GM15510 (cell line): ENCODE results near the gene MED25.
A peak's percentile ranks its signal among the peaks of the same experiment; 100 is the strongest.

Experiments
- POLR2A ChIP-seq: IDR thresholded peaks from 3 replicates; pipeline ENCODE4 v1.6.1; 2011; ENCODE audit warnings: borderline replicate concordance; ENCODE audit not compliant: insufficient read length; ENCODE audit errors: extremely low read depth

MED25 gene

DNA sequence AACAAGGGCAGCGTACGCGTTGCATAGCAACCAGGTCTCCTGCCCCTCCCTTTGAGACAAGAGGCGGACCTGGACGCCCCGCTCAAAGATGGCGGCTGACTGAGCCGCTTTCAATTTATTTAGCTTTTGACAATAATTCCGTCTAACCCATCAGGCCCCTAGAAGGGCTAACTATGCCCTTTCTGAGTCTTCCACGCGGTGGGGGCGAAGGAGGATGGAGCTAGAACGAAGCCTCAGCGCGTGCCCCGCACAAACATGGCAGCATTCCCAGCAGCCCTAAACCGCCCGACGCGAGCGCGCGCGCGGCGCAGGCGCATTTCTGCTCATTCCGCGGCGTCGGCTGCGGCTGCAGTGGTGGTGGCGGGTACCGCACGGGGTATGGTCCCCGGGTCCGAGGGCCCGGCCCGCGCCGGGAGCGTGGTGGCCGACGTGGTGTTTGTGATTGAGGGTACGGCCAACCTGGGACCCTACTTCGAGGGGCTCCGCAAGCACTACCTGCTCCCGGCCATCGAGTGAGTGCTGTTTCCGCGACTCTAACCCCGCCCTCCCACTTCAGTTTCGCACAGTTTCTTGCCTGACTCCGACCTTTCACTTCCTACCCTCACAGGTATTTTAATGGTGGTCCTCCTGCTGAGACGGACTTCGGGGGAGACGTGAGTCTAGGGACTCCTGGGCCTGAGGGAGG is at the start of gene MED25:
MED25 (plus strand) TSS at position 326 of the 685 bp plus-strand sequence; CDS start at position 379, 53 bp downstream.
- TF ChIP-seq POLR2A, result peak; percentile 83

DNA sequence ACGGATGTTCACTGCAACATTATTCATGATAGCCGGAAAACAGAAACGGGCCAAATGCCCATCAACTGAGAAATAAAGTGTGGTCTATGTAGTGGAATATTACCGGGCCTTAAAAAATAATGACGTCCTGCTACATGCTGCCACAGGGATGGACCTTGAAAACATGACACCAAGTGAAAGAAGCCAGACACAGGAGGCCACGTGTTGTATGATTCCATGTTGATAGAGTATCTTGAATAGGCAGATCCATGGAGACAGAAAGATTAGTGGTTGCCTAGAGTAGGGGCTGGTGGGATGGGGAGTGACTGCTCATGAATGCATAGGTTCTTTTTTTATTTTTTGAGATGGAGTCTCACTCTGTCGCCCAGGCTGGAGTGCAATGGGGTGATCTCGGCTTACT is 47.6 kb upstream of the MED25 start:
- no peak for TF ChIP-seq POLR2A

DNA sequence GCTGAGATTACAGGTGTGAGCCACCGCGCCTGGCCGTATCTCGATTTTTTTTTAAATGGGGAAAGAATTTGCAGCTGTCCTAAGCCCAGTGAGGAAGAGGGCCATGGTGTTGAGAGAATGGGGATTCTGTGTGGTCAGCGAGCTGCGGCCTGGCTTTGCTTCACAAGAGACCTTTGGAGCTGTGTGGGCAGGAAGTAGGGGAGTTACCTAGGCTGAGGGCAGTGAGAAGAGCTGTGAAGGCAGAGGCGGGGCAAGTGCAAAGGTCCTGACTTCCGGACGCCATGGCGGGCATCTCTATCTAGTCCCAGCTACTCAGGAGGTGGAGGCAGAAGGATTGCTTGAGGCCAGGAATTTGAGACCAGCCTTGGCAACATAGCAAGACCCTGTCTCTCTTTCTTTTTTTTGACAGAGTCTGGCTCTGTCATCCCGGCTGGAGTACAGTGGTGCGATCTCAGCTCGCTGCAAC is 46.4 kb upstream of the MED25 start:
- no peak for TF ChIP-seq POLR2A

- no peak for TF ChIP-seq POLR2A
Observed at GRCh38 chr19:49772850-49773432, 45.1 kb upstream of the MED25 start.

DNA sequence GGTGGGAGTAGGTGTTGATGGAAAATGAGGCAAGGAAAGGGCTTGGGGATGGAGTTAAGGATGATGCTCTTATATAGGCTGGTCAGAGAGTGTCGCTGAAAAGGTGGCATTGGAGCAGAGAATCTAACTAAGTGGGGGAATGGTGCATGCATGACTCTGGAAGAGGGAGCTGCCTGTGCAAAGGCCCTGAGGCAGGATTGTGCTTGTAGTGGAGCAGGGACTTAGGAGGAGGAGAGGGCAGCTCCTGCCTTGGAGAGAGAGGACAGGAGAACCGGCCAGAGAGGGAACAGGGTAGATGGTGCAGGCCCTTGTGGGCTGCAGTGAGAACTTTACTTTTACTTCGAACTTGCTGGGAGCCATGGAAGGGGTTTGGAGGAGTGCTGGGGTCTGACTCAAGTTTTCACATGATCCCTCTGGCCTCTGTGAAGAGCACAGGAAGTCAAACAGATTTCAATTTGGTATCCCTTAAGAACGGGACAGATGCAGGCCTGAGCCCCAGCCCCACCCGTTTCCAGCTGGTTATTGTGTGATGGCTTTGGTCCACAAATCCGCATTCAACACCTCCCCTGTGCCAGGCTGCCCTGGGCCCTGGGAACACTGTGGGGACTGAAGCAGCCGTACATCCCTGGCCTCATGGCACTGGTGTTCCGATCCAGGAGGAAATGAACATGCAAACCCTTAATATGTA is 44.3 kb upstream of the MED25 start:
- TF ChIP-seq POLR2A, result no peak

DNA sequence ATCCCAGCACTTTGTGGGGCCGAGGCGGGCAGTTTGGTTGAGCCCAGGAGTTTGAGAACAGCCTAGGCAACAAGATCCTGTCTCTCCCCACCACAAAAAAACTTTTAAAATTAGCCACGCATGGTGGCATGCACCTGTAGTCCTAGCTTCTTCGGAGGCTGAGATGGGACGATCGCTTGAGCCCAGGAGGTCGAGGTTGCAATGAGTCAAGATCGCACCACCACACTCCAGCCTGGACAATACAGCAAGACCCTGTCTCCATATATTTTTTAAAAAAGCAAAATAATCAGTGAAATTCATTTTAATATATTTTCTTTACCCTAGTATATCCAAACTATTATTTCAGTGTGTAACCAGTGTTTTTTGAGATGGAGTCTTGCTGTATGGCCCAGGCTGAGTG is 43.1 kb upstream of the MED25 start:
- TF ChIP-seq POLR2A, result no peak

GRCh38 chr19:49775742-49776370 is 42.2 kb upstream of the MED25 start:
- no peak for TF ChIP-seq POLR2A

- TF ChIP-seq POLR2A, result no peak
Observed at GRCh38 chr19:49776371-49776764, 41.7 kb upstream of the MED25 start.

- no peak for TF ChIP-seq POLR2A
Observed at GRCh38 chr19:49779731-49780555, 38.1 kb upstream of the MED25 start.

- no peak for TF ChIP-seq POLR2A
Observed at GRCh38 chr19:49780861-49781260, 37.2 kb upstream of the MED25 start.

- TF ChIP-seq POLR2A, result no peak
Observed at GRCh38 chr19:49781394-49781793, 36.7 kb upstream of the MED25 start.

GRCh38 chr19:49782515-49782914 is 35.6 kb upstream of the MED25 start:
- TF ChIP-seq POLR2A, result no peak

GRCh38 chr19:49786376-49786820 is 31.7 kb upstream of the MED25 start:
- TF ChIP-seq POLR2A, result no peak

- TF ChIP-seq POLR2A, result no peak
Observed at GRCh38 chr19:49787746-49788145, 30.3 kb upstream of the MED25 start.
